CD4-positive, alpha-beta T cell treated with Interleukin-15 for 1 hour (primary cell): ENCODE measurements around the gene IGF1.
"Not testable (repeated sequence)": the region's sequence is repeated elsewhere in the genome, so short reads cannot be mapped to it uniquely, and the experiment has no call there.

Experiments used
- DNase-seq: peaks from one replicate; pipeline ENCODE4 v3.0.0-alpha.2; 2020

Gene IGF1

DNA sequence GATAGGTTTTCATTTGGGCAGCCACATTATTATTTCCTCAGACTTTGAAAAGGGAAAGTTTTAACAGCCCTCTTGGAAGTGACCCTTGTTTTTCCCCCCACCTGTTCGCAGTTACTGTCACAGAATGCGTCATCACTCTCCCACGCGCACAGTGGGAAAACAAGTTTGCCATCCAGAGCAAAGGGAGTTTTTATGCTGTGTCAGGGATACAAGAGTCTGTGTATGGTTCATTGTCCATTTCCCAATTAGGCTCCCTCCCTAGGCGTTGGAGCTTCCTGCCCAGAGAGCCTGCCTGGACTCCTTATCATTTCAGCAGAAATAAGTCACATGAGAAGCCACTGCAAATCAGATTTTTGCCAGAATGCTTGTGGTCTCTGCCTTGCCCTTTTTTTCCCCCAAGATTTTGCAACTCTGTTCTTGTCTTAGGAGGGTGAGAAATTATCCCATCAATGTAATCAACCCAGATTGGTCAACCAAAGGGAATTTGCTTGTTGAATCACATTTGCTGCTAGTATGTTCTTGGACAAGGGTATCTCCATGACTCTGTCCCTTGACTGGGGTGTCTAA is 104.1 kb downstream of the IGF1 start:
- no peak for DNase-seq

DNA sequence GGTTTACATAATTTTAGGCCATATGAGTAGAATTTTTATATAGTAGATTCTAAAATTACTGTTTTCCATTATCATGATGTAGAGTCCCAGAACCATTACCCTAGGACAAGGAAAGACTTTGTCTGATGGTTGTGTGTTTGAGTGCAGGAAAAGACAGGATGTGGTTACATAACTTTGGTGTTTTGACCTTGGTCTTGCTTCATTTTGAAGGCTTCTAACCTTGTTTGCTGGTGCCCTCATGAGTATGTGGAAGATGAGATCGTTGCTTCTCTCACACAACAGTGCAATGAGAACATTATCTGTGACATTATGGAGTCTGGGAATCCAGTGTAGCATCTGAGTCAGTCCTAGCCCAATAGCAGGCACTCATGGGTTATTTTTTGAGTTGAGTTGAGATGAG is 106.2 kb downstream of the IGF1 start:
- DNase-seq: no peak

DNA sequence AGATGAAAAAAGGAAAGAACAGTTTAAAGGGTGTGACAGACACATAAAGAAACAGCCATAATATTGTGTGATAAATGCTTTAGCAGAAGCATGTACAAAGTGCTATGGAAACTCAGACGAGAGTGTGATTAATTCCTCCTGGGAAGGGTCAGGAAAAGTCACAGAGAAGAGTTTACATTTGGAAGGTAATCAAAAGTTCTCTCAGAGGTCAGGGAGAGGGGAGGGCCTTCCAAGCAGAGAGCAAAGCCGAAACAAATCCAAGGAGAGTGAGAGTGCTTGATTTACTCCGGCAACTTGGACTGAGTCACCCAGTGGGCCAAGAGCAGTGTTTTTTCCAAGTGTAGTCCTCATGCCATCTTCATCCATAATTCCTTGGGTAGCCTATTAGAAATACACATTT is 108.3 kb downstream of the IGF1 start:
- DNase-seq: no peak

DNA sequence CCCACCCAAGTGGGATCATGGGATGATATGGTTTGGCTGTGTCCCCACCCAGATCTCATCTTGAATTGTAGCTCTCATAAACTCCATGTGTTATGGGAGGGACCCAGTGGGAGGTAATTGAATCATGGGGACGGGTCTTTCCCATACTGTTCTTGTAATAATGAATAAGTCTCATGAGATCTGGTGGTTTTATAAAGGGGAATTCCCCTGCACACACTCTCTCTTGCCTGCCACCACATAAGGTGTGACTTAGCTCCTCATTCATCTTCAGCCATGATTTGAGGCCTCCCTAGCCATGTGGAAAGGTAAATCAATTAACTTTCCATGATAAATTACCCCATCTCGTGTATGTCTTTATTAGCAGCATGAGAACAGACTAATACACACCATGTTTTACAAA is 109.2 kb downstream of the IGF1 start:
- DNase-seq: no peak

DNA sequence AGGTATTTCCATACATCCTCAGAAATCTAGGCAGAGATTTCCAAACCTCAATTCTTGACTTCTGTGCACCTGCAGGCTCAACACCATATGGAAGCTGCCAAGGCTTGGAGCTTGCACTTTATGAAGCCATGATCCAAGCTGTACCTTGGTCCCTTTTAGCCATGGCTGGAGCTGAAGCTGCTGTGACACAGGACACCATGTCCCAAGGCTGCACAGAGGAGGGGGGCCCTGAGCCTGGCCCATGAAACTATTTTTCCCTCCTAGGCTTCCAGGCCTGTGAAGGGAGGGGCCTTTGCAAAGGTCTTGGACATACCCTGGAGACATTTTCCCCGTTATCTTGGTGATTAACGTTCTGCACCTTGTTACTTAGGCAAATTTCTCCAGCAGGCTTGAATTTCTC is 110.5 kb downstream of the IGF1 start:
- no peak for DNase-seq

DNA sequence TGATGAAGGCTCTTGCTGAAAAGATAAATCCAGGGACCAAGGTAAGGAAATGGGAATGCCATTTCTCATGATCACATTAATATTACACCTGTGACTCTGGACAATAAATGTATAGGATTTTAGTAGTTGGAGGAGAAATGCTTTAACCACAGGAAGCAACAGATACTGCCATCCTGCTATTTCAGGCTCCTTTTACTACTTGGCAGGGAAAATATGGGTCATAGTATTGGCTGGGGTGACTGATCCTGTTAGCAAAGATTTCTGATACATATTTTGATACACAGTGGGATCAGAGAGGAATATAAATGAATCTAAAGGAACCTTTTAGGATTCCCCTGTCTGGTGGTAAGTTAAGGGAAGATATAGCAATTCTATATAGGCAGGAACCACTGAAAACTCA is 115.0 kb downstream of the IGF1 start:
- no peak for DNase-seq

DNA sequence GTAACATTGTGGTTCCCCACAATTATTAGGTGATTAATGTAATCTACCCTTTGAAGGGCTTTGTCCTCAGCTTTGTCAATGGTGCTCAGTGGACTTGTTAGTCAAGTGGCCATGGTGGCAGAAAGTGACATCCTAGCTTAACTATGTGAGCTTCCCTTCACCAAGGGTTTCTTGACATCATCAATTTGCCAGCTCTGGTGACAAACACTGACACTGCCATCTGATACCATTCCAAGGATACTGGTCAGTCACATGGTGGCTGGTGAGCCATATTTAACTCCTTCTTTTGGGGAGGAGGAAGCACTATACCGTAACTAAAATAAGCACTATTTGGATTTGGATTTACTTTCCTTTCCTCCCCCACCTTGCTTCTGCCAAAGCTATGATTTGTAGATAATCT is 115.7 kb downstream of the IGF1 start:
- DNase-seq: no peak

DNA sequence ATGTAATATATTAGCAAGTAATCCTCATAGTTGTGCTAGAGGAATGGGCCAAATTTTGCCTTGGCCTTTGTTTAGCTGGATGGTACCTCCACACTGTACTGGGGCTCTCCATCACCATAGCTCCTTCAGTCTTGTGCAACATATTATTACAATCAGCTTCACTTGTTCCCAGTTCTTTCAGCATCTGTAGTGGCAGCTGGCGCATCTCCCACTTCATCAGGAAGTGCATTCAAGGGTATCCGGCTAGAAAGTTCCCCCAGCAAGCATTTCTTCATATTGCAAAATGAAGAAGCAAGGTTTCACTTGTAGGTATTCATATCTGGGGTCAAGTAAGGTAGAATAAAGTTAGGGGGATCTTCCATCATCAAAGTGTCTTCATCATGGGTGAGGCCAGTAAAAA is 123.7 kb downstream of the IGF1 start:
- no peak for DNase-seq

DNA sequence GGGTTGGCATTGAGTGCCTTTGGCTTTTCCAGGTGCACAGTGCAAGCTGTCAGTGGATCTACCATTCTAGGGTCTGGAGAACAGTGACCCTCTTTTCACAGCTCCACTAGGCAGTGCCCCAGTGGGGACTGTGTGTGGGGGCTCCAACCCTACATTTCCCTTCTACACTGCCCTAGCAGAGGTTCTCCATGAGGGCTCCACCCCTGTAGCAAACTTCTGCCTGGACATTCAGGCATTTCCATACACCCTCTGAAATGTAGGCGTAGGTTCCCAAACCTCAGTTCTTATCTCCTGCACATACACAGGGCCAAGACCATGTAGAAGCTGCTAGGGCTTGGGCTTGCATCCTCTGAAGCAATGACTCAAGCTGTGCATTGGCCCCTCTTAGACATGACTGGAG is 126.1 kb downstream of the IGF1 start:
- not testable (repeated sequence) for DNase-seq

DNA sequence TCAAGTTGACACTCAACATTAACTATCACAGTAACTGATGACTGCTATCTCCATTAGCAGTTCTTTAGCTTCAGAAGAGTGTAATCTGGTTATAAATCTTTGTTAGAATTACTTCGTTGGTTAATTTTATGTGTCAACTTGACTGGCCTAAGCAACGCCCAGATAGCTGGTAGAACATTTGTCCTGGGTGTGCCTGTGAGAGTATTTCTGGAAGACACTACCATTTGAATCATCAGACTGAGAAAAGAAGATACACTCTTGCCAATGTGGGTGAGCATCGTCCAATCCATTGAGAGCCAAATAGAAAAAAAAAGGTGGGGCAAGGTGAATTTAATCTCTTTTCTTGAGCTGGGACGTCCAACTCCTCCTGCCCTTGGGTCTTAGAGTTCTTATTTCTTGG is 129.0 kb downstream of the IGF1 start:
- no peak for DNase-seq

DNA sequence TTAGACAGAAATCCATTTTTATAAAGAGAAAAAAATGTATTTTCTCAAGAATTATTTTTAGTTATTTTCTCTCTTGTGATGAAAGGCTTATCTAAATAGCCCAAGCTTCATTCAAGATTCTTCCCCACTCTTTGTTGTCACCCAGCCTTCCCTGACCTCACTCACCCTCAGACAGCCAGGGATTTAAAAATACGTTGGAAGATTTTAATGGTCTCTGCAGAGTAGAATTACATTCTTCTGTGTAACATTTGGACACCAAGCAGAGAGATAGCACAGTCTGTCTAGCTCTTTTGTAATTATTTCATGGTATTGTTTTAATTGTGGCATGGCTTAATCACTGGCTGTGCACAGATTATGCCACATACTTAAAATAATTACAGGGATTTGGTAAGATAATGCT is 130.3 kb downstream of the IGF1 start:
- DNase-seq: no peak

DNA sequence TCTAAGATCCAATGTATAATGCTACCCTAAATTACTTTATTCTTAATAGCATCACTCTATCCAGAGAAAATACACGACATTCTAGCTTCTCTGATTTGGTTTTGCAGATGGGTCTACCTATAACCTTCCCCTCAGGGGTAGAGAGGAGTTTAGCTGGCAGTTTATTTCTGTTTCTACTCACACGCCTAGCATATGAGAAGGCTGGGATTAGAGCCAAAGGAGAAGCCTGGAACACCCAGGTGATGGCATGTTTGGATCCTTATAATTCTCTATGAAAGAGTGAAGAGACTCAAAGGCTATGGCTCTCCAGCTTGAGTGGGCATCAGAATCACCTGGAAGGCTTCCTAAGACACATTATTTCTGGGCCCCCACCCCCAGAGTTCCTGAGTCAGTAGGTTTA is 131.3 kb downstream of the IGF1 start:
- DNase-seq: no peak

DNA sequence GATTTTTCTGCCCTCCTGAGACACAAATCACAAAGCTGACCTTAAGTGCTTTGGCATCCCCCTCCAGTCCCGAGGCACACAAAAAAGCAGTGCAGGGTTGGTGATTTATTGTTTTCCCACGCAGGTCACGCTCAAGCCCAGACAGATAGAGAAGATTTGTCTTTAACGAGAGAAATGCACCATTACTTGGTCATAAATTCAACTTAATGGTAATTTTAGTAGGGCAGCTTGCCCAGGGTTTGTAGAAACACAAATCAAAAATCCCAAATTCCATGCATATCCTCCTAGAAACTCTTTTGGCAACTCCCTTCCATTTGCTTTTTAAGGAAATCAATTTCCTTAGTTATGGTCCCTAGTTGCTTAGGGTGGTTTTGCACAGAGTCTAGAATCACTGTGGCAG is 132.6 kb downstream of the IGF1 start:
- no peak for DNase-seq
